ENCODE data around the gene LRMDA. TPM values are rescaled to one million over a fixed set of nuclear protein-coding genes. Genes with fewer than 3 reads are reported as not detected.

The LRMDA gene
- total RNA-seq, 1 experiment from 2014 or later: 1.2 TPM

GRCh38 chr10:75696536-75696935 lies 265.1 kb downstream of the LRMDA start:
- CTCF ChIA-PET: no interaction called here
- Histone ChIP-seq H3K4me1 (ENCODE audit: insufficient read depth, low read length) (no peaks in the 10 kb centered on the region), H3K27me3 (ENCODE audit: low read length) (peaks cover 36% of the 10 kb centered on the region), H3K36me3 (ENCODE audit: low read depth, low read length) (no peaks in the 10 kb centered on the region), H3K79me2 (ENCODE audit: low read length) (no peaks in the 10 kb centered on the region), H3K9ac (ENCODE audit: low read length) (no peak overlapping the region), H3F3A (ENCODE audit: low read length, unreplicated experiment) (no peaks in the 10 kb centered on the region), H2AFZ (ENCODE audit: low read length) (no peak overlapping the region), H3K9me3 (ENCODE audit: low read length) (no peaks in the 10 kb centered on the region), H3K9me2 (replicated peaks; ENCODE audit: low read length) (no peaks in the 10 kb centered on the region), H3K4me2 (ENCODE audit: low read length) (no peak overlapping the region), H4K20me1 (ENCODE audit: low read length) (no peaks in the 10 kb centered on the region), H3K27ac (ENCODE audit: low read length) (no peak overlapping the region), H3K4me3 (ENCODE audit: low read length) (no peak overlapping the region)
- intact Hi-C loops (cut with micrococcal nuclease): no loop called here
- ATAC-seq (no peak), DNase-seq (no peak)
- TF ChIP-seq CTCF (conservative IDR thresholded peaks at IDR 0.05; ENCODE audit: low read depth, low read length): no peak
- no peak for TF ChIP-seq EZH2phosphoT487 (IDR thresholded peaks at IDR 0.05; ENCODE audit: borderline replicate concordance, low read length)
- no peak for TF ChIP-seq EZH2 (IDR thresholded peaks at IDR 0.05; ENCODE audit: low read length, unreplicated experiment)
- POLR2A ChIA-PET (ENCODE audit: unreplicated experiment): no interaction called here
- BruUV-seq (replicated peaks): no TSS peak

- no peaks in the 10 kb centered on the region for H3F3A ChIP-seq (ENCODE audit: low read length, unreplicated experiment)
- H3K4me3 ChIP-seq (ENCODE audit: low read length): no peak overlapping the region
- intact Hi-C loops (cut with micrococcal nuclease): no loop called here
- ChIA-PET POLR2A (ENCODE audit: unreplicated experiment) (no interaction called here), CTCF (no interaction called here)
- ATAC-seq: 0 out of 2 replicates have a peak, but pooled peaks have one; percentile 27
- no peak overlapping the region for H3K4me2 ChIP-seq (ENCODE audit: low read length)
- no peaks in the 10 kb centered on the region for H3K79me2 ChIP-seq (ENCODE audit: low read length)
- no peaks in the 10 kb centered on the region for H3K4me1 ChIP-seq (ENCODE audit: insufficient read depth, low read length)
- peaks cover 68% of the 10 kb centered on the region for H3K27me3 ChIP-seq (ENCODE audit: low read length)
- H3K9me3 ChIP-seq (ENCODE audit: low read length): no peaks in the 10 kb centered on the region
- no peaks in the 10 kb centered on the region for H3K36me3 ChIP-seq (ENCODE audit: low read depth, low read length)
- TF ChIP-seq CTCF (conservative IDR thresholded peaks at IDR 0.05; ENCODE audit: low read depth, low read length) (no peak), EZH2phosphoT487 (IDR thresholded peaks at IDR 0.05; ENCODE audit: borderline replicate concordance, low read length) (no peak), EZH2 (IDR thresholded peaks at IDR 0.05; ENCODE audit: low read length, unreplicated experiment) (no peak)
- no peak overlapping the region for H3K27ac ChIP-seq (ENCODE audit: low read length)
- no peak for DNase-seq
- no TSS peak for BruUV-seq (replicated peaks)
- H4K20me1 ChIP-seq (ENCODE audit: low read length): no peaks in the 10 kb centered on the region
- no peaks in the 10 kb centered on the region for H3K9me2 ChIP-seq (replicated peaks; ENCODE audit: low read length)
- H2AFZ ChIP-seq (ENCODE audit: low read length): no peak overlapping the region
- H3K9ac ChIP-seq (ENCODE audit: low read length): no peak overlapping the region
These were observed 271.9 kb downstream of the LRMDA start for GRCh38 chr10:75703191-75703854.

- CTCF ChIA-PET: no interaction called here
- ATAC-seq (no peak), DNase-seq (no peak)
- Histone ChIP-seq H3F3A (ENCODE audit: low read length, unreplicated experiment) (no peaks in the 10 kb centered on the region), H3K79me2 (ENCODE audit: low read length) (no peaks in the 10 kb centered on the region), H3K4me3 (ENCODE audit: low read length) (no peak overlapping the region), H3K27ac (ENCODE audit: low read length) (no peak overlapping the region), H3K4me2 (ENCODE audit: low read length) (no peak overlapping the region), H3K4me1 (ENCODE audit: insufficient read depth, low read length) (no peaks in the 10 kb centered on the region), H4K20me1 (ENCODE audit: low read length) (no peaks in the 10 kb centered on the region), H3K9me2 (replicated peaks; ENCODE audit: low read length) (no peaks in the 10 kb centered on the region), H3K36me3 (ENCODE audit: low read depth, low read length) (no peaks in the 10 kb centered on the region), H3K9me3 (ENCODE audit: low read length) (no peaks in the 10 kb centered on the region), H2AFZ (ENCODE audit: low read length) (no peak overlapping the region), H3K9ac (ENCODE audit: low read length) (no peak overlapping the region), H3K27me3 (ENCODE audit: low read length) (peaks cover 81% of the 10 kb centered on the region)
- BruUV-seq (replicated peaks): no TSS peak
- TF ChIP-seq EZH2phosphoT487 (IDR thresholded peaks at IDR 0.05; ENCODE audit: borderline replicate concordance, low read length) (no peak), EZH2 (IDR thresholded peaks at IDR 0.05; ENCODE audit: low read length, unreplicated experiment) (no peak), CTCF (conservative IDR thresholded peaks at IDR 0.05; ENCODE audit: low read depth, low read length) (no peak)
- POLR2A ChIA-PET (ENCODE audit: unreplicated experiment): no interaction called here
- intact Hi-C loops (cut with micrococcal nuclease): no loop called here
These were observed 274.0 kb downstream of the LRMDA start for GRCh38 chr10:75705426-75705825.
